SU-DHL-6 (cell line): ENCODE measurements around the gene TENM4.

Source experiments
- EZH2phosphoT487 ChIP-seq: fragments of 200-600 bp; sonication (generic), shearing (Covaris generic); conservative IDR thresholded peaks from 2 replicates; pipeline ENCODE4 v1.6.1; 2018; ENCODE audit warnings: mild to moderate bottlenecking, antibody characterized with exemption, low read length, moderate library complexity, mixed read lengths
- TF ChIP-seq, protein P1 (sequence below): fragments of 200-600 bp; sonication (generic); IDR thresholded peaks from one replicate; pipeline ENCODE4 v1.5.1; 2017; ENCODE audit warnings: antibody characterized with exemption, mild to moderate bottlenecking, low read length, moderate library complexity; ENCODE audit not compliant: insufficient read depth, poor library complexity, severe bottlenecking

DNA sequence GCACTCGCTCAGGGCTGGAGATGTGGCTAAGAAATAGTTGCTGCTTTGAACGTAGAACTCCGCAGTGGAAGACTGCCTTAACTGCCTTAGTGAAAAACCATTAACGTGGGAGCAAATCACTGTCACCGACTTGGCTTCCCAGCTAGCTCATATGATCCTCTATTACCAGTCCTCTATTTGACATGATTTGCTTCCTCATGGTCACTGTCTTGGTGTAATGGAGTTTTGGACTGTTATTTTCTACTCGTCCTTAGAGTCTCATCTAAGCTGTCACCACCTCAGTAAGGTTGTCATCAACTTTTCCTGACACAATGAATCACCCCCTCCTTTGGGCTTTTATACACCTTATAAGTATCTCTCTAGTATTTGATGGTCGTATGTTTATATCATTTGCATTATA is 699.1 kb downstream of the TENM4 start:
- TF ChIP-seq, protein P1, sequence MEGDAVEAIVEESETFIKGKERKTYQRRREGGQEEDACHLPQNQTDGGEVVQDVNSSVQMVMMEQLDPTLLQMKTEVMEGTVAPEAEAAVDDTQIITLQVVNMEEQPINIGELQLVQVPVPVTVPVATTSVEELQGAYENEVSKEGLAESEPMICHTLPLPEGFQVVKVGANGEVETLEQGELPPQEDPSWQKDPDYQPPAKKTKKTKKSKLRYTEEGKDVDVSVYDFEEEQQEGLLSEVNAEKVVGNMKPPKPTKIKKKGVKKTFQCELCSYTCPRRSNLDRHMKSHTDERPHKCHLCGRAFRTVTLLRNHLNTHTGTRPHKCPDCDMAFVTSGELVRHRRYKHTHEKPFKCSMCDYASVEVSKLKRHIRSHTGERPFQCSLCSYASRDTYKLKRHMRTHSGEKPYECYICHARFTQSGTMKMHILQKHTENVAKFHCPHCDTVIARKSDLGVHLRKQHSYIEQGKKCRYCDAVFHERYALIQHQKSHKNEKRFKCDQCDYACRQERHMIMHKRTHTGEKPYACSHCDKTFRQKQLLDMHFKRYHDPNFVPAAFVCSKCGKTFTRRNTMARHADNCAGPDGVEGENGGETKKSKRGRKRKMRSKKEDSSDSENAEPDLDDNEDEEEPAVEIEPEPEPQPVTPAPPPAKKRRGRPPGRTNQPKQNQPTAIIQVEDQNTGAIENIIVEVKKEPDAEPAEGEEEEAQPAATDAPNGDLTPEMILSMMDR, result no peak
- TF ChIP-seq EZH2phosphoT487, result no peak
